Epidermal melanocyte (primary cell): ENCODE results near the gene SSTR3.

Experiments
- DNase-seq: peaks from one replicate; pipeline ENCODE4 v3.0.0; 2011; ENCODE audit warnings: low spot score; ENCODE audit not compliant: insufficient read length

Gene SSTR3

GRCh38 chr22:37197451-37198257, 14.6 kb downstream of the SSTR3 start:
- no peak for DNase-seq

- DNase-seq = peak; percentile 89
Measured at GRCh38 chr22:37196539-37197450, 15.5 kb downstream of the SSTR3 start.

GRCh38 chr22:37195921-37196320, 16.4 kb downstream of the SSTR3 start:
- no peak for DNase-seq

DNA sequence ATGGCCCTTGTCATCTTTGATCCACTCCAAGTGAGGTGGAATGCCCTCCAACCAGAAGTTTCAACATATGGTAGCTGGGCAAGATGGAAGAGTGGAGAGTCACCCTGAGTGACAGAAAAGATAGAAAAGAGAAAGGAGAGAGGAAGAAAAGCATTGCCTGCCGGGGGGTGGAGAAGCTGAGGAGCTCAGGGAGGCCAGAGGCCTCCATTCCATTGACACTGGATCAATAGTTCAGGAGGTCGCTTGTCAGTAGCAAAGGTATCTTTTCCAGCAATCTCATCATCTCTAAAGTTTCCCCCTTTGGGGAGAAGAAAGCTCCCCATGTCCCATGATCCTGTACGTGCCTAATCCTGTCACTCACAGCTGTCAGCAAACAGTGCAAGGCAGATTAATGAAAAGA, 17.5 kb downstream of the SSTR3 start:
- no peak for DNase-seq

- no peak for DNase-seq
Measured at GRCh38 chr22:37193629-37194191, 18.6 kb downstream of the SSTR3 start.

DNA sequence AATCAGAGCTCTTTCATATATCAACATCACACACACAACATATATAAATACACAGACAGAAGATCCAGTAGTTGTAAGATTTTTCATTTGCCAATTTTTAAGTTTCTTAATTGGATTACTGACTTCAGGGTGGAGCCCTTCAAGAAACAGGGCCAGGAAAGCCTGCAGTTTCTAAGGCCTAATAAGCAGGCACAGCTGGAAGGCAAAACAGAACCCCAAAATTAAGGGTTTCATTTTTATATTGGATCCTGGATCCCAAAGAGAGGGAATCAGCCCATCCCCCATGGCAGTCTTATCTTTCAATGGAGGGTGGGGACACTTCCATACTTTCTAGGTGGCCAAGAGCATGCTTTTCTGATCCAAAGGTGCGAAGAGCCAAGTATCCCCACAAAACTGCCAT, 19.5 kb downstream of the SSTR3 start:
- DNase-seq = no peak

DNA sequence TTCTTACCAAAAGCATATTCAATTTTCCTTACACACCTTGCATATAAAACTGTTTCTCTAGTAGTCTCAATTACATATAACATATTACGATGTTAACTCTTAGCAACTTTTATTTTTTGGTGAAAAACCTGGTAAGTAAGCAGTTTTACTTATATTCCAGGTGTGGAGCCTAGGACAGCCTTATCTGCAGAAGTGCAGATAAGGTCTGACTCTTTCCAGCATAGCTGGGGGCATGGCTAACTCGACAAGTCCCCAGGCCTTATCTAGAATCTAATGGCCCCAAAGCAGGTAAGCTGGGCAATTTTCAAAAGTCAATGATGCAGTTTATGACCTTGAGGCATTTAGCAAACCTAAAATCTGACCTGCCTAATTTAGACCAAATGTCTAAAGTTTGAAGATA, 20.1 kb downstream of the SSTR3 start:
- DNase-seq = no peak

DNA sequence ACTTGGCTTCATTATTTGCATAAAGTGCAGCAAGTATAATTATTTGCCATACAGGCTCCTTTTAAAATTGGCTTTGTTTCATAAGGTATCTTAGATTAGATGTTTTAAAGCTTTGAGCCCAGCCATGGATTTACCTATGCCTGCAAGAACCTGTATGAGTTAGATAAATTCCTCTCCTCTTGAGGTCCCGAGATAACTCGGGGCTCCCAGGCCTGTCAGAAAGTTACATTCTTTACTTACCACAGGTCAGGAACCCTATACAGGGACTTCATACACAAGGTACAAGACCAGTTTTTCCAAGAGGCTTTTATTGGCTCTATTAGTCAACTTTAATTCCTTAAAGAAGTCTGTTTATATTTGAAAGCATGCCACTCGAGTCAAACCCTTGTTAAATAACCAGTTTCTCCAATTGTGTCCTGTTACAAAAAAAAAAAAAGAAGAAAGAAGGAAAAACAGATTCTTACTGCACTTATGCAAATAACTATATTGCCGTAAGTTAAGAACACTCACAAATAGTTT, 22.0 kb downstream of the SSTR3 start:
- no peak for DNase-seq

GRCh38 chr22:37188901-37189466, 23.3 kb downstream of the SSTR3 start:
- DNase-seq = no peak

- peak; percentile 23 for DNase-seq
Measured at GRCh38 chr22:37187891-37188761, 24.2 kb downstream of the SSTR3 start, which contains the start of gene C1QTNF6. Gene C1QTNF6, minus strand, starts transcription at chr22:37188247. Its CDS starts 34 bp downstream, at chr22:37188213.

DNA sequence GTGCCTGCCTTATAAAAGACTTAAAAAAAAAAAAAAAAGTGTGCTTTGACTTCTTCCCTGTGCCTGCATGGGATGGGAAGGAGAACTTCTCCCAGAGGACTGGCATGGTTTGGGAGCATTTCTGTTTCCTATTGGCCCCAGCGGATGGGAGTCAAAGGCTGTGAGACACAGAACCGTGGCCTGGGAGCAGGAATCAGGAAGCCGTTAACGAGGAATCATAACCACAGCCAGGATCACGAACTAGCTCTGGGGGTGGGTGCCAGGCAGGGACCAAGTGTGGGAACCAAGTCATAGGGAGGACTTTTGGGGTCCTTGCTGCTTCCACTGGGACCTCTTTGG, 24.8 kb downstream of the SSTR3 start:
- DNase-seq = no peak

DNA sequence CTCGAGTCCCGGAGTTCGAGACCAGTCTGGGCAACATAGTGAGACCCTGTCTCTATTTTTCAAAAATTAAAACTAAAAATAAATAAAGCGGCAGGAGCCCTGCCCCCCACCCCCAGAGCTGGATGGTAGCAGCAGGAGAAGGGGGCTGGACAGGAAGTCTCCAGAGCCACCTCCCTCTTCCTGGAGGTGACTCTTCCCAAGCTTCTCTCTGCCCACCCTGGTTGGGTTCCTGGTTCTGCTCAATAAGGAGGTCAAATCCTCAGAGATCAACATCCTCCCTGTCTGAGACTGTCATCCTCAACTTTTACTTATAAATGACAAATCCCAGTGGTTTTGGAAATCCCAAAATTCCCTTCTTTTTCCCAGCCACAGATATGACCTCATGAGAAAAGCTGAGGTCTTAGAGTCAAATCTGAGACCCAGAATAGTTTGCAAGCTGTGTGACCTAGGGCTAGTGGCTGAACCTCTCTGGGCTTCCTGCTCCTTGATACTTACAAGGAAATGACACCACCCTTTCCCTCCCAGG, 25.2 kb downstream of the SSTR3 start:
- DNase-seq = no peak

DNA sequence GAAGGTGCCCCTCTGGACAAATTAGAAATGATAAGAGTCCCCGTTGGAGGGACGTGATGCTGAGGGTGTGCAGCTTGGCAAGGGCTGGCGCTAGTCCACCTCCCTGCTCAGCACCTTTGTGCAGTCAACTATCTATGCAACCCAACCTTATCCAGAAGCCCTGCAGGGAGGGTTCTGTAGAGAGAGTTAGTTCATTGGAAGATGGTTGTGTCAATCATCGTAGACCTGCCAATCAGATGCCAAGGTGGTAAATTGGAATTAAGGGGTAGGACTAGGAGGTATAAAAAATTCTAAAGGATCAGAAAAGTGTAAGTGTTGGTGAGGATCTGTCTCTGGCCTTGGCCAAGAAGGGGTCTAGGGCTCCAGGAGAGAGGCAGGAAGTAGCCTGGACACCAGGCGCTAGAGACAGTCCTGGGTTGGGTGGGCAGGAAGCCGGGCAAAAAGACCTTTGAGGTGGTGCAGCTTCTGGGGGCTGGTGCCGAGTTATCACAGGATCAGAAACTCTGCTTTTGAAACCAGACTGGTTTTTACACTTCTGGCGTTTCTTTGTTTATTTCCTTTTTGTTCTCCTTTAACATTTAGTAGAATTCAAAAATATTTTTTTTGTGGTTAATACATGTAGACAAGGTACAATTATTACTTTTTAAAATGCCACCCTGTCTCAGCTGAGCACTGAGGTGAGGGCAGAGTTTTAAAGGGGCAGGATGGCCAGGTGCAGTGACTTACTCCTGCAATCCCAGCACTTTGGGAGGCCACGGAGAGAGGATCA, 25.9 kb downstream of the SSTR3 start:
- peak; percentile 72 for DNase-seq

DNA sequence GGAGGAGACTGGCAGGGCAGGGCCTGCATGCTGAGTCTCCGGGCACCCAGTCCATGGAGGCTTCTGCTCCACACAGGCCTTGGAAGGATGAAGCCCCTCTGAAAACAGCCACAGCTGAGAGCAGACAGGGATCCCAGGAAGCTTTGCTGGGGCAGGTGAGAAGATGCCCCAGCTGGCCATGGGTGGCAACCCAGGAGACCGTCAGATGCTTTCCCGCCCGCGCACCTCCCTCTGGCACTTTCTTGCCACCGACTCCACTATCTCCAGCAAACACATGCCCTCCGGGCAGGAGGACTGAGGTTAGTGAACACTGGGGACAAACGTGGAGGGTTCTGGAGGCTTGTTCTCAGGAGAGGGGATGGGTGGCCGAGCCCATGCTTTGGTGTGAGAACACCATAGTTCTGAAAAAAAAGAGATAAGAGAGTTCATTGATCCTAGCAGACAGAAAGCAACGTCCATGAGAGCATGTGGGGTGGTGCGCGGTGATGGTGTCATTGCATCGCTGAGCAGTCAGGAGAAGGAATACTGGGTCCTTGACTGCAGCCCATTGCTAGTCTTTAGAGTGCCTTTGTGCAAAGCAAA, 26.5 kb downstream of the SSTR3 start:
- no peak for DNase-seq

DNA sequence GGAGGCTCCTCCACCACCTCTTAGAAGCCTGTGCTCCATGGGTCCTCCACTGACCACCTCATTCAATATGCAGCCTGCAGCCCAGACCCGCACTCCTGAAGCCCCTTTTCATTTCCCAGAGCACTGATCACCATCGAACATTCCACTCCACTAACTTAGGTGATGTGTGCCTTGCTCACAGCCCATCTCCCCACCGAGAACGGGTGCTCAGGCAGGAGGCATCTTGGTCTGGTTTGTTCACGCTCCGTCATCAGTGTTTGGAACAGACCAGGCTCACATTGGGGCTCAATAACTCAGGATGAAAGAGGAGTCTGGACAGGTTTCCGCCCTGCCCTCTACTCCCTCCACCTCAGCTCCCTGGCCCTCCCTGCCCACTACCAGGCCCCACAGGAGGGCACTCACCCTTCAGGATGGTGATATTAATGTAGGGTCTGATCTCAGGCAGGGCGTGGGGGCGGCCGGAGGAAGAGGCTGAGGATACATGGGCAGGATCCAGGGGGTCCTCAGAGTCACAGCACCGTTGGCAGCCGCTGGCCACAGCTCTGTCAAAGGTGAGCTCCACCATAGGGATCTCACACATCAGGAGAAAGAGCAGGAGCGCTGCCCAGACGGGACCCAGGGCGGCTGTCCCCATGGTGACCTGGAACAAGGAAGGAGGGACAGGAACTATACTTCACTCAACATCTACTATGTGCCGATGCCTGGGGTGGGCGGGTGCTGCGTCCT, 27.3 kb downstream of the SSTR3 start:
- no peak for DNase-seq

DNA sequence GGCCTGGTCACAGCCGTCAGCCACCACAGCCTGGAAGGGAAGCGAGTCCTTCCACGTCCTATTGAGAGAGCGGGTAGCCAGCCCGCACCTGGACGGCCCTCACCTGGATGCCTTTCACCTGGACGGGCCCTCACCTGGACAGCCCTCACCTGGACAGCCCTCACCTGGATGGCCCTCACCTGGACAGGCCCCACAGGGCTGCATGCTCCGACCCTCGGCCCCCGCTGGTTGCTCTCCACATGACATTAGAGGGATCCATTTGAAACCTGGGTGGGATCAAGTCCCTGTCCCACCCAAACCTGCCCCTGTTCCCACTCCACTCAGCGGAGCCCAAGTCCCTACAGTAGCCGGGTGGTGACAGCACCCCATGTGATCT, 27.9 kb downstream of the SSTR3 start:
- DNase-seq = no peak

GRCh38 chr22:37183432-37184379, 28.6 kb downstream of the SSTR3 start:
- DNase-seq = peak; percentile 4

GRCh38 chr22:37182949-37183245, 29.4 kb downstream of the SSTR3 start:
- peak; percentile 2 for DNase-seq
